PC-9 (cell line): Measurements from ENCODE around the gene CACNB4.

Experiments
- EZH2 ChIP-seq: fragments of 200-600 bp; sonication (generic); IDR thresholded peaks from 2 replicates; pipeline ENCODE4 v1.8.0; 2017; ENCODE audit warnings: antibody characterized with exemption, low read depth
- TF ChIP-seq, protein P1 (sequence below): fragments of 200-600 bp; sonication (generic); conservative IDR thresholded peaks from 2 replicates; pipeline ENCODE4 v1.6.1; 2017; ENCODE audit warnings: mixed run types, antibody characterized with exemption, mild to moderate bottlenecking, moderate library complexity

- TF ChIP-seq, protein P1, sequence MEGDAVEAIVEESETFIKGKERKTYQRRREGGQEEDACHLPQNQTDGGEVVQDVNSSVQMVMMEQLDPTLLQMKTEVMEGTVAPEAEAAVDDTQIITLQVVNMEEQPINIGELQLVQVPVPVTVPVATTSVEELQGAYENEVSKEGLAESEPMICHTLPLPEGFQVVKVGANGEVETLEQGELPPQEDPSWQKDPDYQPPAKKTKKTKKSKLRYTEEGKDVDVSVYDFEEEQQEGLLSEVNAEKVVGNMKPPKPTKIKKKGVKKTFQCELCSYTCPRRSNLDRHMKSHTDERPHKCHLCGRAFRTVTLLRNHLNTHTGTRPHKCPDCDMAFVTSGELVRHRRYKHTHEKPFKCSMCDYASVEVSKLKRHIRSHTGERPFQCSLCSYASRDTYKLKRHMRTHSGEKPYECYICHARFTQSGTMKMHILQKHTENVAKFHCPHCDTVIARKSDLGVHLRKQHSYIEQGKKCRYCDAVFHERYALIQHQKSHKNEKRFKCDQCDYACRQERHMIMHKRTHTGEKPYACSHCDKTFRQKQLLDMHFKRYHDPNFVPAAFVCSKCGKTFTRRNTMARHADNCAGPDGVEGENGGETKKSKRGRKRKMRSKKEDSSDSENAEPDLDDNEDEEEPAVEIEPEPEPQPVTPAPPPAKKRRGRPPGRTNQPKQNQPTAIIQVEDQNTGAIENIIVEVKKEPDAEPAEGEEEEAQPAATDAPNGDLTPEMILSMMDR: no peak
- no peak for TF ChIP-seq EZH2
Measured at GRCh38 chr2:151967829-151968722, 130.8 kb downstream of the CACNB4 start.
